HG03432 (cell line): Measurements from ENCODE around the gene KRT85.
"Not testable (repeated sequence)": the region's sequence is repeated elsewhere in the genome, so short reads cannot be mapped to it uniquely, and the experiment has no call there.

Source experiments
- ATAC-seq: cut with Tn5 transposase; IDR thresholded peaks from one replicate; pipeline ENCODE4 v1.9.1; 2021; ENCODE audit warnings: mild to moderate bottlenecking, moderate library complexity; ENCODE audit not compliant: unreplicated experiment

The KRT85 gene

GRCh38 chr12:52366738-52367485 lies at the start of gene KRT85:
KRT85 (minus strand) TSS chr12:52367481; CDS start chr12:52367405, 76 bp downstream.
- no peak for ATAC-seq

- ATAC-seq, result no peak
Measured at GRCh38 chr12:52416795-52417194, 49.5 kb upstream of the KRT85 start.

GRCh38 chr12:52415870-52416750 lies 48.8 kb upstream of the KRT85 start:
- no peak for ATAC-seq

- ATAC-seq, result no peak
Measured at GRCh38 chr12:52414936-52415335, 47.7 kb upstream of the KRT85 start.

GRCh38 chr12:52413782-52414345 lies 46.6 kb upstream of the KRT85 start:
- ATAC-seq, result no peak

- no peak for ATAC-seq
Measured at GRCh38 chr12:52413202-52413601, 45.9 kb upstream of the KRT85 start.

- no peak for ATAC-seq
Measured at GRCh38 chr12:52411815-52412214, 44.5 kb upstream of the KRT85 start.

GRCh38 chr12:52410589-52411248 lies 43.4 kb upstream of the KRT85 start:
- not testable (repeated sequence) for ATAC-seq

GRCh38 chr12:52407918-52408317 lies 40.6 kb upstream of the KRT85 start:
- no peak for ATAC-seq

- no peak for ATAC-seq
Measured at GRCh38 chr12:52405922-52406385, 38.7 kb upstream of the KRT85 start, which contains the start of gene KRT82. KRT82 (minus strand) TSS chr12:52406335; CDS start chr12:52406277, 58 bp downstream.

- no peak for ATAC-seq
Measured at GRCh38 chr12:52404951-52405350, 37.7 kb upstream of the KRT85 start.

GRCh38 chr12:52403561-52403960 lies 36.3 kb upstream of the KRT85 start:
- no peak for ATAC-seq

- ATAC-seq, result no peak
Measured at GRCh38 chr12:52402873-52403540, 35.7 kb upstream of the KRT85 start.

GRCh38 chr12:52402377-52402776 lies 35.1 kb upstream of the KRT85 start:
- no peak for ATAC-seq

- ATAC-seq, result no peak
Measured at GRCh38 chr12:52401926-52402325, 34.6 kb upstream of the KRT85 start.

GRCh38 chr12:52401526-52401925 lies 34.2 kb upstream of the KRT85 start:
- ATAC-seq, result no peak

GRCh38 chr12:52400906-52401305 lies 33.6 kb upstream of the KRT85 start:
- ATAC-seq, result no peak

GRCh38 chr12:52399756-52400155 lies 32.5 kb upstream of the KRT85 start:
- ATAC-seq, result no peak

- no peak for ATAC-seq
Measured at GRCh38 chr12:52398176-52398575, 30.9 kb upstream of the KRT85 start.

GRCh38 chr12:52396656-52397055 lies 29.4 kb upstream of the KRT85 start:
- no peak for ATAC-seq
